BE2C (cell line): ENCODE results near the gene GCC1.

Experiments
- DNase-seq: peaks from one replicate; pipeline ENCODE4 v3.0.0-alpha.2; 2020
- H3K27me3 ChIP-seq: fragments of 250-450 bp; sonication (Bioruptor Pico); 2 replicates; pipeline ENCODE4 v1.5.1; 2020; ENCODE audit warnings: mild to moderate bottlenecking
- H3K36me3 ChIP-seq: fragments of 250-450 bp; sonication (Bioruptor Pico); 2 replicates; pipeline ENCODE4 v1.5.1; 2020; ENCODE audit warnings: mild to moderate bottlenecking
- H3K4me1 ChIP-seq: fragments of 250-450 bp; sonication (Bioruptor Pico); 2 replicates; pipeline ENCODE4 v1.5.1; 2020
- H3K4me3 ChIP-seq: 2 replicates; pipeline ENCODE4 v1.5.1; 2011; ENCODE audit warnings: low read depth, low read length
- H3K9me3 ChIP-seq: fragments of 250-450 bp; sonication (Bioruptor Pico); 2 replicates; pipeline ENCODE4 v1.5.1; 2020
- CTCF ChIP-seq: IDR thresholded peaks from 2 replicates; pipeline ENCODE4 v1.5.1; 2012; ENCODE audit warnings: mild to moderate bottlenecking, low read depth, low read length

The GCC1 gene

GRCh38 chr7:127612263-127612662, 26.9 kb upstream of the GCC1 start:
- H3K27me3 ChIP-seq: peaks cover 26% of the 10 kb centered on the region
- H3K4me1 ChIP-seq: no peaks in the 10 kb centered on the region
- H3K36me3 ChIP-seq: no peaks in the 10 kb centered on the region
- DNase-seq: no peak
- H3K9me3 ChIP-seq: no peaks in the 10 kb centered on the region
- H3K4me3 ChIP-seq: no peak overlapping the region
- TF ChIP-seq CTCF: no peak

GRCh38 chr7:127609297-127609696, 23.9 kb upstream of the GCC1 start:
- no peaks in the 10 kb centered on the region for H3K9me3 ChIP-seq
- TF ChIP-seq CTCF: no peak
- no peak for DNase-seq
- no peak overlapping the region for H3K4me3 ChIP-seq
- no peaks in the 10 kb centered on the region for H3K4me1 ChIP-seq
- H3K36me3 ChIP-seq: no peaks in the 10 kb centered on the region
- no peaks in the 10 kb centered on the region for H3K27me3 ChIP-seq

- Histone ChIP-seq H3K9me3 (no peaks in the 10 kb centered on the region), H3K4me3 (no peak overlapping the region), H3K4me1 (no peaks in the 10 kb centered on the region), H3K27me3 (no peaks in the 10 kb centered on the region), H3K36me3 (no peaks in the 10 kb centered on the region)
- no peak for TF ChIP-seq CTCF
- no peak for DNase-seq
These were observed 23.1 kb upstream of the GCC1 start for GRCh38 chr7:127608446-127608845.

- DNase-seq: no peak
- no peaks in the 10 kb centered on the region; the same call in 1 of the 2 replicates for H3K9me3 ChIP-seq
- no peaks in the 10 kb centered on the region for H3K4me1 ChIP-seq
- H3K36me3 ChIP-seq: no peaks in the 10 kb centered on the region
- H3K4me3 ChIP-seq: no peak overlapping the region
- H3K27me3 ChIP-seq: peaks cover 5% of the 10 kb centered on the region; the same call in 1 of the 2 replicates
- TF ChIP-seq CTCF: no peak
These were observed 15.5 kb upstream of the GCC1 start for GRCh38 chr7:127600885-127601284.

- Histone ChIP-seq H3K27me3 (peaks cover 5% of the 10 kb centered on the region; the same call in 1 of the 2 replicates), H3K4me1 (no peaks in the 10 kb centered on the region), H3K36me3 (no peaks in the 10 kb centered on the region), H3K9me3 (no peaks in the 10 kb centered on the region; the same call in 1 of the 2 replicates), H3K4me3 (no peak overlapping the region)
- TF ChIP-seq CTCF: peak; percentile 57
- peak; percentile 37 for DNase-seq
These were observed 12.9 kb upstream of the GCC1 start for GRCh38 chr7:127598318-127598717.

- Histone ChIP-seq H3K4me1 (no peaks in the 10 kb centered on the region), H3K9me3 (no peaks in the 10 kb centered on the region), H3K4me3 (no peak overlapping the region), H3K36me3 (peaks cover 5% of the 10 kb centered on the region), H3K27me3 (no peaks in the 10 kb centered on the region; the same call in 1 of the 2 replicates)
- DNase-seq: no peak
- no peak for TF ChIP-seq CTCF
These were observed 10.3 kb upstream of the GCC1 start for GRCh38 chr7:127595737-127596136.
